Measurements from ENCODE around the gene FGD1.

DNA sequence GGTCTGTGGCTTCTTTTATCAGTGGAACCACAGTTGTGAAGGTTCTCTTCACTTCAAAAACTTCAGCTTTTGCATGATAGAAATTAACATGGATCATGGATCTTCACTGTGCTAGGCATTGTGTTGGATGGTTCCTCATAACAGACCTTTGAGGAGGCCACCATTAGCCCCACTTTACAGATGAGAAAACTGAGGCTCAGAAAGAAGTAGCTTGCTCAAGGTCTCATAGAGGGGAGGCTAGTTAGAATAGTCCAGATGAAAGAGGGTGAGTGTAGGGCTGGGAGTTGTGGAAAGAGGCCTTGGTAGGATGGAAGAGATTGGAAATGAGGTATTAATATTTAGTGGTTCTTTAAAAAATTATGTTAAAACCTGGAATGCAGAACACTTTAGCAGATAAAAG, 53.2 kb downstream of the FGD1 start:
- TF ChIP-seq EZH2 (IDR thresholded peaks at IDR 0.05; ENCODE audit: borderline replicate concordance, low read depth, low read length, poor library complexity, severe bottlenecking) = no peak
- no peak for TF ChIP-seq CTCF (conservative IDR thresholded peaks at IDR 0.05; ENCODE audit: low read depth, low read length)

Data from A673 (cell line).